Smooth muscle cell (in vitro differentiated cells): ENCODE data around the gene NRAP. TPM values are rescaled to one million over a fixed set of nuclear protein-coding genes. Genes with fewer than 3 reads are reported as not detected.

Experiments used
- DNase-seq: peaks from one replicate; lab custom pipeline; 2025; ENCODE audit not compliant: unreplicated experiment; lab: John Stamatoyannopoulos, UW
- H2AFZ ChIP-seq: fragments of 200-600 bp; sonication (generic); 2 replicates; pipeline ENCODE4 v1.6.0; 2016; ENCODE audit warnings: antibody characterized with exemption, low read depth, mild to moderate bottlenecking
- H3F3A ChIP-seq: fragments of 200-600 bp; sonication (generic); 2 replicates; pipeline ENCODE4 v1.6.0; 2017; ENCODE audit warnings: antibody characterized with exemption, low read depth
- H3K27ac ChIP-seq: fragments of 200-600 bp; sonication (generic); 2 replicates; pipeline ENCODE4 v1.5.1; 2016; ENCODE audit warnings: low read depth, mild to moderate bottlenecking
- H3K27me3 ChIP-seq: fragments of 200-600 bp; sonication (generic); 2 replicates; pipeline ENCODE4 v1.6.1; 2016; ENCODE audit warnings: low read depth, mild to moderate bottlenecking
- H3K36me3 ChIP-seq: fragments of 200-600 bp; sonication (generic); 2 replicates; pipeline ENCODE4 v1.5.1; 2016; ENCODE audit warnings: low read depth
- H3K4me1 ChIP-seq: fragments of 200-600 bp; sonication (generic); 2 replicates; pipeline ENCODE4 v1.5.1; 2016; ENCODE audit warnings: low read depth
- H3K4me2 ChIP-seq: fragments of 200-600 bp; sonication (generic); 2 replicates; pipeline ENCODE4 v1.6.0; 2016; ENCODE audit warnings: mild to moderate bottlenecking
- H3K4me3 ChIP-seq: fragments of 200-600 bp; sonication (generic); 2 replicates; pipeline ENCODE4 v1.5.1; 2016; ENCODE audit warnings: mild to moderate bottlenecking
- H3K79me2 ChIP-seq: fragments of 200-600 bp; sonication (generic); 2 replicates; pipeline ENCODE4 v1.6.0; 2016; ENCODE audit warnings: low read depth, mild to moderate bottlenecking
- H3K9ac ChIP-seq: fragments of 200-600 bp; sonication (generic); 2 replicates; pipeline ENCODE4 v1.6.0; 2016; ENCODE audit warnings: low read depth
- H3K9me3 ChIP-seq: fragments of 200-600 bp; sonication (generic); replicated peaks from 2 replicates; pipeline ENCODE4 v1.5.1; 2016; ENCODE audit warnings: low read depth
- H4K20me1 ChIP-seq: fragments of 200-600 bp; sonication (generic); 2 replicates; pipeline ENCODE4 v1.6.0; 2016; ENCODE audit warnings: low read depth
- CTCF ChIP-seq: fragments of 200-600 bp; sonication (generic); IDR thresholded peaks from 2 replicates; pipeline ENCODE4 v1.5.1; 2017; ENCODE audit warnings: borderline replicate concordance, mild to moderate bottlenecking, antibody characterized with exemption; ENCODE audit not compliant: insufficient read depth, poor library complexity, severe bottlenecking
- whole genome bisulfite sequencing: methylation state at CpG from one replicate; pipeline ENCODE4 v1.1.7; 2016; ENCODE audit warnings: low lambda C conversion rate; 5-methylcytosine and 5-hydroxymethylcytosine counted together
- polyA plus RNA-seq: library from polyadenylated mRNA; unstranded; fragments of >200 nt; fragmentation: Nextera tagmentation; extraction: Ambion mirVana; gene quantifications from 2 replicates; pipeline ENCODE4 v1.2.1, GENCODE V29; 2016
- total RNA-seq: library from RNA; depleted of rRNA; stranded (reverse); fragments of >200 nt; gene quantifications from 2 replicates; pipeline ENCODE4 v1.2.3, GENCODE V29; 2014

Gene NRAP
- total and polyA plus RNA-seq, 2 experiments from 2014 or later, result not detected

- no peaks in the 10 kb centered on the region for H3K9me3 ChIP-seq
- H3K4me3 ChIP-seq, result no peak overlapping the region
- H4K20me1 ChIP-seq, result no peaks in the 10 kb centered on the region
- H3K4me1 ChIP-seq, result no peaks in the 10 kb centered on the region
- DNase-seq, result no peak
- H3K9ac ChIP-seq, result no peak overlapping the region
- no peak overlapping the region for H2AFZ ChIP-seq
- TF ChIP-seq CTCF, result no peak
- no peak overlapping the region for H3K27ac ChIP-seq
- no peaks in the 10 kb centered on the region for H3K27me3 ChIP-seq
- H3K36me3 ChIP-seq, result no peaks in the 10 kb centered on the region
- WGBS, result 84% methylated on average over 4 of the region's 4 CpGs
- no peaks in the 10 kb centered on the region for H3F3A ChIP-seq
- no peaks in the 10 kb centered on the region for H3K79me2 ChIP-seq
- no peak overlapping the region for H3K4me2 ChIP-seq
Observed at GRCh38 chr10:113641702-113642101, 22.1 kb downstream of the NRAP start.

- Histone ChIP-seq H3K4me1 (no peaks in the 10 kb centered on the region), H3K36me3 (no peaks in the 10 kb centered on the region), H3K4me2 (no peak overlapping the region), H3F3A (no peaks in the 10 kb centered on the region), H3K4me3 (no peak overlapping the region), H3K27ac (no peak overlapping the region), H3K9ac (no peak overlapping the region), H3K9me3 (no peaks in the 10 kb centered on the region), H3K27me3 (no peaks in the 10 kb centered on the region), H4K20me1 (no peaks in the 10 kb centered on the region), H2AFZ (no peak overlapping the region), H3K79me2 (no peaks in the 10 kb centered on the region)
- DNase-seq, result no peak
- no peak for TF ChIP-seq CTCF
- whole genome bisulfite sequencing, result 94% methylated on average over 3 of the region's 3 CpGs
Observed at GRCh38 chr10:113639966-113640365, 23.9 kb downstream of the NRAP start.

DNA sequence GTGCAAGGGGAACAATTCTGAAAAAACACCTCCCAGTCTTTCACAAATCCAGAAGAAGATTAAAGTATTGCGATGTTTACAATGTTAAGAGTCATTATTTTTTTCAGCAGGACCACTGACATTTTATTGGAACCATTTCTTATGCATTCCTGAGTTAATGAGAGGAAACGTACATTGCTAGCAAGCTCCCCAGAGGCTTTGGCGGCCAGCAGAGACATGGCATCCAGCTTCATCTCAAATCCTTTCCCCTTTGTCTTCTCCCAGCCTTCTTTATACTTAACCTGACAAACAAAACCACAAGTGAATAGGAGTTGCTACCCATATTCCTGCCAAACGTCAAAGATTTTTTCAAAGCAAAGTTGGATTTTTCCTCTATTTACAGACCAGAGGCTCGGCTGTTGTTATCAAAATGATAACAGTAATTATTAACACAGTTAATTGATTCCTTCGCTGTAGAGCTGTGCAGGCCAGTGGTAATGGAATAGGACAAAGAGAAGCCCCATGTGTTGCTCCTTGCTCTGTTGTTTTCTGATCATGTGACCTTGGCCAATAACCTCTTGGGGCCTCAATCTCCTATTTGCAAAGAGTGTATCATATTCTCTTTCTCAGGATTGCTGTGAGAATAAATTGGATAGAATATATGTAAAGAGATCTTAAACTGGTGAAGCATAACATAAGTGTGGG is 32.0 kb downstream of the NRAP start:
- H3K4me1 ChIP-seq, result peaks cover 19% of the 10 kb centered on the region
- DNase-seq, result no peak
- H3F3A ChIP-seq, result no peaks in the 10 kb centered on the region
- H3K79me2 ChIP-seq, result no peaks in the 10 kb centered on the region
- no peaks in the 10 kb centered on the region for H3K27me3 ChIP-seq
- H3K9me3 ChIP-seq, result no peaks in the 10 kb centered on the region
- H3K27ac ChIP-seq, result no peak overlapping the region
- 77% methylated on average over 6 of the region's 6 CpGs for WGBS
- no peak overlapping the region for H3K4me3 ChIP-seq
- no peaks in the 10 kb centered on the region for H4K20me1 ChIP-seq
- no peak overlapping the region for H2AFZ ChIP-seq
- no peak overlapping the region for H3K9ac ChIP-seq
- no peak overlapping the region for H3K4me2 ChIP-seq
- H3K36me3 ChIP-seq, result no peaks in the 10 kb centered on the region
- no peak for TF ChIP-seq CTCF

DNA sequence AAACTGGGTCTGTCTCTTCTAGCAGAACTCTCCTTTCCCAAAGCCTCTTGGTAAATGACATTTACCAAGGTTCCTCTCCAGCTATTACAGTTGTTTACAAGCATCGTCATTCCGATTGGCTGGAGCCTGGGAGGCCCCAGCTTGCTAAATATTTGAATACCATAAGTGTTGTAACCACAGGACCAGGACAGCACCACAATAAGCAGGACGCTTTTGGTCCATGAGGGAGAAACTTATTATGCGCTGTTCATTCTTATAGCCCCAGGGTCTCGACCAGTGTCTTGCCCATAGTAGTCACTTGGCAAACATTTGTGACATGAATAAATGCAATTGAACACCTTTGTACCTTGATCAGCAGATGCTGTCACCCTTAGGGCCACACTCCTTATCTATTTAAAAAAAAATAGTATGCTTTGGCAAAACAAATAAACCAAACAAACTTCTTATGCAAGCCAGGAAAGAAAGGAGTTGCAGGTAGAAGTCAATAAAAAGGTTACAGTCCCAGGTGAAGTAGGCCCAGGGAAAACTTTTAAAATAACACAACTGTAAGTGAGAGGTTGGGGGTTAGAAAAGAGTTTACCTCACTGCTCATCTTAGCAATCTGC is 32.8 kb downstream of the NRAP start:
- Histone ChIP-seq H3K27ac (no peak overlapping the region), H3K4me1 (peaks cover 19% of the 10 kb centered on the region), H3K79me2 (no peaks in the 10 kb centered on the region), H3K4me3 (no peak overlapping the region), H3K4me2 (no peak overlapping the region), H2AFZ (no peak overlapping the region), H3F3A (no peaks in the 10 kb centered on the region), H3K27me3 (peaks cover 5% of the 10 kb centered on the region), H3K9ac (no peak overlapping the region), H3K9me3 (no peaks in the 10 kb centered on the region), H3K36me3 (no peaks in the 10 kb centered on the region), H4K20me1 (no peaks in the 10 kb centered on the region)
- no peak for TF ChIP-seq CTCF
- DNase-seq, result no peak
- WGBS, result 85% methylated on average over 5 of the region's 5 CpGs
